GM20431 (cell line): ENCODE results near the gene RAP1GAP2.
"Not testable (repeated sequence)": the region's sequence is repeated elsewhere in the genome, so short reads cannot be mapped to it uniquely, and the experiment has no call there.

Experiments
- in situ Hi-C: fragments of 300-500 bp; cut with MseI, MboI; formaldehyde crosslinking; loops from one replicate; pipeline ENCODE4 v1.15.0; 2020; ENCODE audit warnings: low sequenced_read_pairs; ENCODE audit not compliant: unreplicated experiment

The RAP1GAP2 gene

GRCh38 chr17:2978991-2979390, 182.8 kb downstream of the RAP1GAP2 start:
- in situ Hi-C loops: no loop called here

- in situ Hi-C loops: no loop called here
Observed at GRCh38 chr17:2980211-2980903, 184.1 kb downstream of the RAP1GAP2 start.

DNA sequence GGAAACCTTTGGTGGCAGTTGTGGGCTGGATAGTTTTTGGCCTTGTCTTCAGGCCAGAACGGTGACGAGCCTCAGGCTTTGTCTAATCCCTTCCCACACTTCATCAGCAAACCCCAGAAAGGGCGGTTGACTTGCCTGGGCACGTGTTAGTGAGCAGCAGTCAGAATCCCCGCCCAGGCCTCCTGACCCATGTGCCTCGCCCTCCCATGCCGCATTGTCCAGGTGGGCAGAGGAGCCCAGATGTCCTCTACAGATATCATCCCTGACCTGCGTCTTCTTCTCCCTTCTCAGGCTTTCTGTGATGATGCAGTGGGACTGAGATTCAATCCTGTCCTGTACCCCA, 184.6 kb downstream of the RAP1GAP2 start:
- in situ Hi-C loops: no loop called here

- in situ Hi-C loops: no loop called here
Observed at GRCh38 chr17:2981325-2981724, 185.1 kb downstream of the RAP1GAP2 start.

DNA sequence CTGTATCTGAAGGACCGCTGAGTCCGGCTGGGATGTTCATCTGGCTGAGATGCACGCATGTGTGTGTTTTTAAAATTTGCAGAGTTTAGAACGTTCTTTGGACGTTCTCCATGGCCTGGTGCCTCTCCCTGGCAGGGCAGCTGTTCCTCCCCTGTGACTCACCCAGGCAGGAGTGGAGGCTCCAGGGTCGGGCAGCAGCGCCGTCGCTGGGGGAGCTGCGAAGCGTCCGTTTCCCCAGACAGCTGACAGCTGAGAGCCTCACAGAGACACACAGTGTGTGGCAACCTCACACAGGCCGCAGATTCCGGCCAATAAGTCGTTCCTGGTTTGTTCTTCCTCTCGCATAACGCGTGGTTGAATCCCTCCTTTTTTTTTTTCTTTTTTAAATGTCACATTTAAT, 186.6 kb downstream of the RAP1GAP2 start:
- in situ Hi-C loops: no loop called here

GRCh38 chr17:2983255-2983654, 187.0 kb downstream of the RAP1GAP2 start:
- in situ Hi-C loops: no loop called here

DNA sequence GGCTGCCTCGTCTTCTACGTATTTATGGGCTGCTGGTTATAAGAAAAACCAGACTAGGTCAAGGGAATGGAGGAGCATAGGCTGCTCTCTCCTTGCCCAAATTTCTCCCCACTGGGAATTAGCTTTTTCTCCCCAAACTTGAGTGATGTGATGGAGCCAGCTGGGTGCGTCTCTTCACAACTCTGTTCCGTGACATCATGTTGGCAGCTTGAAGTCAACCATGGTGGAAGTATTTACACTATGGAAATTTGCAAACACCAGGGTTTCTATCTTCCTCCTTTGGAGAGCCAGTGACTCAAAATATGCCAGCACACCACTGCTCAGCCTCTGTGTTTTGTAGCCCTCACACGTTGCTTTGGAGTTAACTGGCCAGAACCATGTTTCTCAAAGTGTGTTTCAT, 189.1 kb downstream of the RAP1GAP2 start:
- in situ Hi-C loops: no loop called here

DNA sequence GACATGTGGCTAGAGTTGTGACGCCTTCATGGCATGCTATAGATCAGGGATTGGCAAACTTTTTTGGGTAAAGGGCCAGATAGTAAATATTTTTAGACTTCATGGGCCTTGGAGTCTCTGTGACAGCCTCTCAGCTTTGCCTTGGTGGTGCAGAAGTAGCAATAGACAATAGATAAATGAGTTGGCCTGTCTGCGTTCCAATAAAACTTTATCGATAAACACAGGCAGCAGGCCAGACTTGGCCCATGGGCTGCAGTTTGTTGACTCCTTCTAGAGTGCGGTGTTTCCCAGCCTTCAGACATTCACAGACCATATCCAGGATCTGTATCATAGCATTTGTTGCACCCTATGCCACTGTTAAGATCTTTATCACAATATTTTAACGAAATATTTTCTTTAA, 190.7 kb downstream of the RAP1GAP2 start:
- in situ Hi-C loops: no loop called here

- in situ Hi-C loops: not testable (repeated sequence)
Observed at GRCh38 chr17:2989396-2989795, 193.2 kb downstream of the RAP1GAP2 start.

DNA sequence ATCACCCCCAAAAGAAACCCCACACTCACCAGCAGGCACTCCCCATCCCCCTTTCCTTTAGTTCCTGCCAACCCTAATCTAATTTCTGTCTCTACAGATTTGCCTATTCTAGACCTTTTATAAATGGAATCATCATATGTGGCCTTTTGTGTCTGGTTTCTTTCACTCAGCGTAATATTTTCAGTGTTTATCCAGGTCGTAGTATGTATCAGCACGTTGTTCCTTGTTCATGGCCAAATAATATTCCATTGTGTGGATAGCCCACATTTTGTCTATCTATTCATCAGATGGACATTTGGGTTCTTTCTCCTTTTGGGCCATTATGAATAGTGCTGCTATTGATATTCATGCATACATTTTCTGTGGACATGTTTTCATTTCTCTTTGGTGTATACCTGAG, 193.6 kb downstream of the RAP1GAP2 start:
- in situ Hi-C loops: no loop called here

DNA sequence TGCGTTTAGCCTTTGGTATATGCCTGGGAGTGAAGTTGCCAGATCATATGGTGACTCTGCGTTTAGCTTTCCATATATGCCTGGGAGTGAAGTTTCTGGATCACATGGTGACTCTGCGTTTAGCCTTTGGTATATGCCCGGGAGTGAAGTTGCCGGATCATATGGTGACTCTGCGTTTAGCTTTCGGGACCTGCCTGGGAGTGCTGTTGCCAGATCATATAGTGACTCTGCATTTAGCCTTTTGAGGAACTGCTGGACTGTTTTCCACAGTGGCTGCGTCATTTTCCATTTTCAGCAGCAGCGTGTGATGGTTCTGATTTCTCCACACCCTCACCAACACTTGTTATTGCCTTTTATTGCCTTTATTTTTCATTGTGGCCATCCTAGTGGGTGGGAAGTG, 194.2 kb downstream of the RAP1GAP2 start:
- in situ Hi-C loops: no loop called here

GRCh38 chr17:2991396-2992180, 195.3 kb downstream of the RAP1GAP2 start:
- in situ Hi-C loops: not testable (repeated sequence)

GRCh38 chr17:2994441-2994840, 198.2 kb downstream of the RAP1GAP2 start:
- in situ Hi-C loops: no loop called here

- in situ Hi-C loops: no loop called here
Observed at GRCh38 chr17:2995377-2995776, 199.1 kb downstream of the RAP1GAP2 start.

- in situ Hi-C loops: no loop called here
Observed at GRCh38 chr17:2995886-2996809, 199.9 kb downstream of the RAP1GAP2 start.

DNA sequence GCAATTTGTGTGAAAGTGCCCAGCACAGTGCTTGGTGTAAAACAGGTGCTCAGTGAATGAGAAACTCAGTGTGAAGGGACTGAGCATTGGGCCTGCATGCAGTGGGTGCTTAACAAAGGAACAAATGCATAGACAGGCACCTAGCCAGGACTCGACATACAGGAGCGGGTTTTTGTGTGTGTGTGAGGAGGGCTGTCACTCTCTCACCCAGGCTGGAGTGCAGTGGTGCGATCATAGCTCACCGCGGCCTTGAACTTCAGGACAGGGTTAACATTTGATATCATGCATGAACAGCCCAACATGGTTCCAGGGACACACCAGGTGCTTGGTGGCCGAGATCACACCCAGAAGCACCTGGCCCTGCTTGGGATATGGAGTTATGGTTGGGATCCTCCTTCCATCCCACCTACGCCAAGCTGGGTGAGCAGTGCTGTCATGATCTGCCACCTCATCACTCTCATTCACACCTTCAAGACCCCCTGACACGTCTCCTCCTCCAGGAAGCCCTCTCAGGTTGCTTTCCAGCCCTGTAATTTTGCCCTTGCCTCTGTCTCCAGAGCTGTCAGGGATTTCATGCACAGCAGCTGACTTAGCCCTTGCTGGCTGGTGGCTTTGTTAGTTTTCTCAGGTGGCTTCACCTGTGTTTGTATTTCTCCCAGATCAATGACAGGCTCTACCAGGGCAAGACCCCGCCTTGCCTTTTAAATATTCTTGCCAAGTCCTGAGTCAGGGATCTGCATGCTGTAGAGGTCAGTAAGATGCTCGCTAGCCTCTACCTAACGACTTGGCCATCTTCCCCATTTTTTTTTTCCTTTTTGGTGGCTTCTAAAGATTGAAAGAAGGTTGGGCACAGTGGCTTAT, 200.8 kb downstream of the RAP1GAP2 start:
- in situ Hi-C loops: no loop called here

- in situ Hi-C loops: not testable (repeated sequence)
Observed at GRCh38 chr17:2998469-2998901, 202.2 kb downstream of the RAP1GAP2 start.

DNA sequence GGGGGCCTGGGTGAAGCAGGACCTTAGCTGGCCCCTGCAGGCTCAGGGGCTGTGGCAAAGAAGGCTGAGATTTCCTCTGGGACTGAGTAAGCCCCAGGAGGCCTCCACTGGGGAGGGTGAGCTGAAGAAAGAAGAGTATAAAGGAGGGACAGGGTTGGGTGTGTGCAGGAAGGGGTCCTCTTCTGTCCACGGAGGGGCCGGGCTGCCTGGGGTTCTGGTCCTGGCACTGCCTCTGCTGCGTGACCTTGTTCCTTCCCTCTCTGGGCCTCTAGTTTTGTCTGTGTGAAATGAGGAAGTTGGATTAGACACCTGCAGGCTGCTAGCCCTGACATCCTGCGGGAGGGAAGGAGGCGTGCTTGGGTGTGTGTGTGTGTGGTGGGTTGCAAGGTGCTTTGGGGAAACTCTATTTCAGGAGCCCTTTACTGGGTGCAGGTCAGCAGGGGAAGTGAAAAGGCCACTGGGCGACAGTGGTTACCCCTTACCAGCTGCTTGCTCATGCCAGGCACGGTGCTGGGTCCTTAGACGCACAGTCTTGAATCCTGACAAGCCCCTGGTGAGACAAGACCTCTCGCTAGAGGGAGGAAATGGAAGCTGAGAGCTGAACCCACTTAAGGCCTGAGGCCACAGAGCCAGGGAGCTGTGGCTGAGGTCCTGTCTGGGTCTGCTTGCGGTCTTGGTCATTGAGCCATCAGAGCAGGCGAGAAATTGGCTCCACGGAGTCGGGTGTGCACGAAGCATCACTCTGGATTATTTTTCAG, 206.5 kb downstream of the RAP1GAP2 start:
- in situ Hi-C loops: loop anchor here (25.0 kb wide), 1 partner anchor 140 kb away; no protein-coding TSS in a partner anchor
